HG03175 (cell line): ENCODE data around the gene ZNF653.

Experiments
- ATAC-seq: cut with Tn5 transposase; IDR thresholded peaks from one replicate; pipeline ENCODE4 v1.9.1; 2021; ENCODE audit warnings: mild to moderate bottlenecking, moderate library complexity; ENCODE audit not compliant: unreplicated experiment

The ZNF653 gene

GRCh38 chr19:11528551-11529341 is 23.1 kb upstream of the ZNF653 start, which contains the start of gene ECSIT:
TSS of gene ECSIT (minus strand) at chr19:11529134. CDS start at chr19:11519170, 9,964 bp downstream.
- ATAC-seq, result peak; percentile 93

GRCh38 chr19:11519138-11519537 is 13.5 kb upstream of the ZNF653 start:
- no peak for ATAC-seq

GRCh38 chr19:11513946-11514345 is 8.3 kb upstream of the ZNF653 start:
- ATAC-seq, result no peak

GRCh38 chr19:11510444-11510843 is 4.8 kb upstream of the ZNF653 start:
- no peak for ATAC-seq

- ATAC-seq, result no peak
Observed at GRCh38 chr19:11507370-11508078, 1.9 kb upstream of the ZNF653 start.

GRCh38 chr19:11506967-11507366 is 1.3 kb upstream of the ZNF653 start:
- no peak for ATAC-seq

- peak; percentile 24 for ATAC-seq
Observed at GRCh38 chr19:11506101-11506555, 489 bp upstream of the ZNF653 start.

- peak; percentile 87 for ATAC-seq
Observed at GRCh38 chr19:11505032-11505503, 571 bp downstream of the ZNF653 start.

- no peak for ATAC-seq
Observed at GRCh38 chr19:11504502-11505031, 1.1 kb downstream of the ZNF653 start.

GRCh38 chr19:11499890-11500420 is 5.7 kb downstream of the ZNF653 start:
- ATAC-seq, result no peak

GRCh38 chr19:11499220-11499726 is 6.4 kb downstream of the ZNF653 start:
- ATAC-seq, result no peak

GRCh38 chr19:11496391-11497163 is 9.1 kb downstream of the ZNF653 start:
- no peak for ATAC-seq

GRCh38 chr19:11495885-11496284 is 9.8 kb downstream of the ZNF653 start:
- ATAC-seq, result no peak

GRCh38 chr19:11495481-11495880 is 10.2 kb downstream of the ZNF653 start:
- no peak for ATAC-seq

- ATAC-seq, result no peak
Observed at GRCh38 chr19:11494634-11495285, 10.9 kb downstream of the ZNF653 start.

- ATAC-seq, result no peak
Observed at GRCh38 chr19:11489378-11489777, 16.3 kb downstream of the ZNF653 start.

- no peak for ATAC-seq
Observed at GRCh38 chr19:11486661-11487503, 18.8 kb downstream of the ZNF653 start.

GRCh38 chr19:11485245-11485837 is 20.3 kb downstream of the ZNF653 start:
- no peak for ATAC-seq
